ENCODE results near the gene SPOCK3.

DNA sequence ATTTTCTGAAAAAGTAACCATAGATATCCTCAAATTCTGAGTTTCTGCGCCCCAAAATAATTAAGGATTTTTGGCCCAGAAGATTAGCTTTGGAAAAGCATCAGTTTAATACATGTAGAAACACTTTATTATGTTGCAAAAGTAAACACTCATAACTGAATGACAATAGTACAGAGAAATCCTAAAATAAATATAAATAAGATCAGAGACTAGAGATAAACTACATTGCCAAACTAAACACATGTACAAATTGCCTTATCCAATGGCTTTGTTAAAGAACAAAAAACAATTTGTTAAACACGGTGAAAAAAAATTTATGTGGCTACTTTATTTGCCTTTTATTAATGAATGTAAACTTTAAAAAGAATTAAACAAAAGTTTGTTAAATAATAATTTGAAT lies 17.5 kb downstream of the SPOCK3 start:
- TF ChIP-seq, protein P1, sequence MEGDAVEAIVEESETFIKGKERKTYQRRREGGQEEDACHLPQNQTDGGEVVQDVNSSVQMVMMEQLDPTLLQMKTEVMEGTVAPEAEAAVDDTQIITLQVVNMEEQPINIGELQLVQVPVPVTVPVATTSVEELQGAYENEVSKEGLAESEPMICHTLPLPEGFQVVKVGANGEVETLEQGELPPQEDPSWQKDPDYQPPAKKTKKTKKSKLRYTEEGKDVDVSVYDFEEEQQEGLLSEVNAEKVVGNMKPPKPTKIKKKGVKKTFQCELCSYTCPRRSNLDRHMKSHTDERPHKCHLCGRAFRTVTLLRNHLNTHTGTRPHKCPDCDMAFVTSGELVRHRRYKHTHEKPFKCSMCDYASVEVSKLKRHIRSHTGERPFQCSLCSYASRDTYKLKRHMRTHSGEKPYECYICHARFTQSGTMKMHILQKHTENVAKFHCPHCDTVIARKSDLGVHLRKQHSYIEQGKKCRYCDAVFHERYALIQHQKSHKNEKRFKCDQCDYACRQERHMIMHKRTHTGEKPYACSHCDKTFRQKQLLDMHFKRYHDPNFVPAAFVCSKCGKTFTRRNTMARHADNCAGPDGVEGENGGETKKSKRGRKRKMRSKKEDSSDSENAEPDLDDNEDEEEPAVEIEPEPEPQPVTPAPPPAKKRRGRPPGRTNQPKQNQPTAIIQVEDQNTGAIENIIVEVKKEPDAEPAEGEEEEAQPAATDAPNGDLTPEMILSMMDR (conservative IDR thresholded peaks at IDR 0.05 in 1 of 2, IDR thresholded peaks at IDR 0.05 in 1 of 2; ENCODE audit: extremely low read depth in 1 of 2, insufficient read depth in 1 of 2, low read depth in 1 of 2, low read length in 2 of 2): no peak
- TF ChIP-seq EZH2 (IDR thresholded peaks at IDR 0.05; ENCODE audit: borderline replicate concordance, low read length): no peak

Data from mammary epithelial cell (primary cell).